Measurements from ENCODE around the gene EEFSEC.

- TF ChIP-seq CTCF (conservative IDR thresholded peaks at IDR 0.05; ENCODE audit: low read depth, low read length) (no peak), MAZ (IDR thresholded peaks at IDR 0.05; ENCODE audit: borderline replicate concordance, low read depth, low read length) (no peak), CHD1 (IDR thresholded peaks at IDR 0.05; ENCODE audit: low read depth, low read length) (no peak)
These were observed 202.2 kb downstream of the EEFSEC start for GRCh38 chr3:128355543-128355919.
